ENCODE results near the gene SSR1.
A peak's percentile ranks its signal among the peaks of the same experiment; 100 is the strongest.

Gene SSR1

DNA sequence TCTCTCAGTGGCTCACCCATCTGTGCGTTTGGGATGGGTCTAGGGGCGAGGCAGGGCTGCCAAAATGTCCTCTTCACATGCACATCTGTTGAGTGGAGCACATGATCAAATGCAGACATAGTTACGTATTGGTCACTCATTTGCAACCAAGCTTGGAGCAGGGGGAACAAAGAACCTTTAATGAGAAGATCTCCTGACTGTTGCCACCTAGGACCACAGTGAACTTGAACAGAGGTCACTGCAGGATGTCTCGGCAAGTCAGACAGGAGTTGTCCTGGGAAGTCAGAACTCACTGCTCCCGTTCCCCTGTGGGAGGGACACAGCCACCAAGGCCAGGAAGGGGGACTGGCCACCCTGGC, 73.4 kb downstream of the SSR1 start:
- Histone ChIP-seq H3F3A (ENCODE audit: insufficient read depth) (no peaks in the 10 kb centered on the region), H3K9me3 (ENCODE audit: insufficient read depth, low read length) (no peaks in the 10 kb centered on the region), H3K9me2 (replicated peaks; ENCODE audit: insufficient read depth, low read length) (no peaks in the 10 kb centered on the region), H3K27ac (ENCODE audit: low read depth, low read length) (no peak overlapping the region), H2AFZ (ENCODE audit: low read depth, low read length, severe bottlenecking) (no peak overlapping the region), H3K79me2 (ENCODE audit: insufficient read depth, low read length) (no peaks in the 10 kb centered on the region), H3K4me2 (ENCODE audit: low read depth, low read length, poor library complexity, severe bottlenecking) (no peak overlapping the region), H4K20me1 (ENCODE audit: low read depth, low read length) (no peaks in the 10 kb centered on the region), H3K36me3 (ENCODE audit: low read length) (no peaks in the 10 kb centered on the region), H3K27me3 (ENCODE audit: low read length) (no peaks in the 10 kb centered on the region), H3K4me3 (ENCODE audit: insufficient read depth, low read length, poor library complexity, severe bottlenecking) (no peak overlapping the region), H3K9ac (ENCODE audit: low read length) (no peak overlapping the region)
- TF ChIP-seq, protein P1, sequence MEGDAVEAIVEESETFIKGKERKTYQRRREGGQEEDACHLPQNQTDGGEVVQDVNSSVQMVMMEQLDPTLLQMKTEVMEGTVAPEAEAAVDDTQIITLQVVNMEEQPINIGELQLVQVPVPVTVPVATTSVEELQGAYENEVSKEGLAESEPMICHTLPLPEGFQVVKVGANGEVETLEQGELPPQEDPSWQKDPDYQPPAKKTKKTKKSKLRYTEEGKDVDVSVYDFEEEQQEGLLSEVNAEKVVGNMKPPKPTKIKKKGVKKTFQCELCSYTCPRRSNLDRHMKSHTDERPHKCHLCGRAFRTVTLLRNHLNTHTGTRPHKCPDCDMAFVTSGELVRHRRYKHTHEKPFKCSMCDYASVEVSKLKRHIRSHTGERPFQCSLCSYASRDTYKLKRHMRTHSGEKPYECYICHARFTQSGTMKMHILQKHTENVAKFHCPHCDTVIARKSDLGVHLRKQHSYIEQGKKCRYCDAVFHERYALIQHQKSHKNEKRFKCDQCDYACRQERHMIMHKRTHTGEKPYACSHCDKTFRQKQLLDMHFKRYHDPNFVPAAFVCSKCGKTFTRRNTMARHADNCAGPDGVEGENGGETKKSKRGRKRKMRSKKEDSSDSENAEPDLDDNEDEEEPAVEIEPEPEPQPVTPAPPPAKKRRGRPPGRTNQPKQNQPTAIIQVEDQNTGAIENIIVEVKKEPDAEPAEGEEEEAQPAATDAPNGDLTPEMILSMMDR (IDR thresholded peaks at IDR 0.05; ENCODE audit: insufficient read depth, low read length, poor library complexity, severe bottlenecking): no peak
- TF ChIP-seq EZH2phosphoT487 (conservative IDR thresholded peaks at IDR 0.05; ENCODE audit: low read length): no peak

DNA sequence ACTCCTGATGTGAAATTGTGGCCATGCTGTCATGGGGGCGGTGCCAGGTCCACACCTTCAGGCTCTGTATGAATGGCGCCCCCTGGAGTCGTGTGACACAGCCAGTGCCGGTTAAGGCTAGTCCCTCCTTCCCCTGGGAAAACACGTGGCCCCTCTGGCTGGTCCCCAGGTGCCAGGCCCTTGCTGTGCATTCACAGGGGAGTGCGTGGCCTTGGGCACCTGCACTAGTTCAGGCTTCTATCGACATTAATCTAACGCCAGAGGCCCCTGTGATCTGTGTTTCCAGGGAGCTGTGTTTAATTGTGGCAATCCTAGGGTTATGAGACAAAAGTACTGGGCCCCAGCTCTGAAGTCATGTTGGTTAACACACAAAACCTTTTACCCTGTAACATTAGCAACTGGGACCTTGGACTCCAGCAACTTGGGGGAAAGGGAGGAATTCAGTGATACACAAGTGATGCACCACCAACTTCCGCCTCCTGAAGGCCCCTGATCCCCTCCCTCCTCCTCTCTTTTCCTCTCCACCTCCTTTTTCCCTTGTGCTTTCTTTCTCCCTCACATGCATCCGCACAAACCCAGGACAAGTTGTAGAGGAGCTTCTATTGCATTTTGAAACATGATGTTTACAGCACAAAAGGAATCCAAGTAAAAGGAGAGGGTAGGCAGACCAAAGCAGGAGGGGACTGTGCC, 74.0 kb downstream of the SSR1 start:
- Histone ChIP-seq H3K27me3 (ENCODE audit: low read length) (no peaks in the 10 kb centered on the region), H3K4me3 (ENCODE audit: insufficient read depth, low read length, poor library complexity, severe bottlenecking) (no peak overlapping the region), H3K4me2 (ENCODE audit: low read depth, low read length, poor library complexity, severe bottlenecking) (no peak overlapping the region), H3K9ac (ENCODE audit: low read length) (no peak overlapping the region), H3K9me3 (ENCODE audit: insufficient read depth, low read length) (no peaks in the 10 kb centered on the region), H4K20me1 (ENCODE audit: low read depth, low read length) (no peaks in the 10 kb centered on the region), H3F3A (ENCODE audit: insufficient read depth) (no peaks in the 10 kb centered on the region), H3K9me2 (replicated peaks; ENCODE audit: insufficient read depth, low read length) (no peaks in the 10 kb centered on the region), H2AFZ (ENCODE audit: low read depth, low read length, severe bottlenecking) (no peak overlapping the region), H3K79me2 (ENCODE audit: insufficient read depth, low read length) (no peaks in the 10 kb centered on the region), H3K27ac (ENCODE audit: low read depth, low read length) (no peak overlapping the region), H3K36me3 (ENCODE audit: low read length) (no peaks in the 10 kb centered on the region)
- no peak for TF ChIP-seq EZH2phosphoT487 (conservative IDR thresholded peaks at IDR 0.05; ENCODE audit: low read length)
- TF ChIP-seq, protein P1 (IDR thresholded peaks at IDR 0.05; ENCODE audit: insufficient read depth, low read length, poor library complexity, severe bottlenecking): peak; percentile 98

DNA sequence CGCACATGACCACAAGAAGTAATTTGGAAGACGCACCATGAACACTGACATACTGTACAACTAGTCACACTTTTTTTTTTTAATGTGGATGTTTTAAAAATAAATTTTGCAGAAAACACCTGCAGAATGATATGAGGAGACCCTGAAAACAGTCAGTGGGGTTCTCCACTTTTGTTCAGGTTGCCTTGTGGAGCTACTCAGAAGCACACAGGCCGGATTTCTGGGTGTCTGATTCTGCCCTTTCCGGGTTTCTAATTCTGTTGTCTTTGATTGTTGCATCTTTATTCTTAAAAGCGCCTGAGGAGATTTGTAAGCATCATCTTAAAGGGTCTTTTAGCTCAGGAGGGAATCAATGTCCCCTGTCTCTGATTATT, 74.5 kb downstream of the SSR1 start:
- TF ChIP-seq EZH2phosphoT487 (conservative IDR thresholded peaks at IDR 0.05; ENCODE audit: low read length): no peak
- TF ChIP-seq, protein P1 (IDR thresholded peaks at IDR 0.05; ENCODE audit: insufficient read depth, low read length, poor library complexity, severe bottlenecking): no peak
- Histone ChIP-seq H3K9me3 (ENCODE audit: insufficient read depth, low read length) (no peaks in the 10 kb centered on the region), H3K27me3 (ENCODE audit: low read length) (no peaks in the 10 kb centered on the region), H3K36me3 (ENCODE audit: low read length) (no peaks in the 10 kb centered on the region), H3K9me2 (replicated peaks; ENCODE audit: insufficient read depth, low read length) (no peaks in the 10 kb centered on the region), H3F3A (ENCODE audit: insufficient read depth) (no peaks in the 10 kb centered on the region), H3K4me2 (ENCODE audit: low read depth, low read length, poor library complexity, severe bottlenecking) (no peak overlapping the region), H3K79me2 (ENCODE audit: insufficient read depth, low read length) (no peaks in the 10 kb centered on the region), H3K9ac (ENCODE audit: low read length) (no peak overlapping the region), H3K27ac (ENCODE audit: low read depth, low read length) (no peak overlapping the region), H2AFZ (ENCODE audit: low read depth, low read length, severe bottlenecking) (no peak overlapping the region), H4K20me1 (ENCODE audit: low read depth, low read length) (no peaks in the 10 kb centered on the region), H3K4me3 (ENCODE audit: insufficient read depth, low read length, poor library complexity, severe bottlenecking) (no peak overlapping the region)

Data from SU-DHL-6 (cell line).